ENCODE data around the gene RNU6-8.

The RNU6-8 gene

DNA sequence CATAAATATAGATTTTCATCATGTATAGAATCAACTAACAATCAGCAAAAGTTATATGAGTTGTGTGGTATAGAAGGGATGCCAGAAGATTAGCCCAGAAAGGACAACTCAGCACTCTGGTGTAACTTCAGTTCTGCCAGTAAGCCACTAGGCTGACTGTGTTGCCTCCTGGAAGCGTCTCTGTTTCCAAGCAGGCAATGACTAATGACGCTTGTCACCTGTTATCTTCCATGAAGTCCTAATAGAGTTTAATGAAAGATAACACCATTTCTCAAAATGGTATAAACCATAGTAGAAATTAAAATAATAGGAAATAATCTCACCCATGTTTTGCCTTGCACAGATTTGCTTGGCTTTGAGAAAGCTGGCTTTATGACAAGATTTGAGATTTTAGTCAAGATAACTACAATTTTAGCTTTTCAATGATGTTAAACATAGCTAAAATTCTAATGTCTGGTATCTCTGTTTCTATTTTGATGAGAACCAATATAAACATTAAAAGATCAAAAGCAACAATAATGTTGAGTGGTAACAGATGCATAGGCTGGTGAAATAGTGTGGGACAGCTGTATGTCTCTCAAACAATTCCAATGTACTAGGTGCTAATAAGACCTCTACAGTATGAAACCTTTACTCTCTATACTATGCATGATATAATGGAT, 10.2 kb downstream of the RNU6-8 start:
- TF ChIP-seq, protein P1, sequence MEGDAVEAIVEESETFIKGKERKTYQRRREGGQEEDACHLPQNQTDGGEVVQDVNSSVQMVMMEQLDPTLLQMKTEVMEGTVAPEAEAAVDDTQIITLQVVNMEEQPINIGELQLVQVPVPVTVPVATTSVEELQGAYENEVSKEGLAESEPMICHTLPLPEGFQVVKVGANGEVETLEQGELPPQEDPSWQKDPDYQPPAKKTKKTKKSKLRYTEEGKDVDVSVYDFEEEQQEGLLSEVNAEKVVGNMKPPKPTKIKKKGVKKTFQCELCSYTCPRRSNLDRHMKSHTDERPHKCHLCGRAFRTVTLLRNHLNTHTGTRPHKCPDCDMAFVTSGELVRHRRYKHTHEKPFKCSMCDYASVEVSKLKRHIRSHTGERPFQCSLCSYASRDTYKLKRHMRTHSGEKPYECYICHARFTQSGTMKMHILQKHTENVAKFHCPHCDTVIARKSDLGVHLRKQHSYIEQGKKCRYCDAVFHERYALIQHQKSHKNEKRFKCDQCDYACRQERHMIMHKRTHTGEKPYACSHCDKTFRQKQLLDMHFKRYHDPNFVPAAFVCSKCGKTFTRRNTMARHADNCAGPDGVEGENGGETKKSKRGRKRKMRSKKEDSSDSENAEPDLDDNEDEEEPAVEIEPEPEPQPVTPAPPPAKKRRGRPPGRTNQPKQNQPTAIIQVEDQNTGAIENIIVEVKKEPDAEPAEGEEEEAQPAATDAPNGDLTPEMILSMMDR (IDR thresholded peaks at IDR 0.05; ENCODE audit: low read depth, low read length), result no peak
- TF ChIP-seq POLR2A (IDR thresholded peaks at IDR 0.05; ENCODE audit: extremely low read depth, insufficient read length) (no peak), MYC (IDR thresholded peaks at IDR 0.05; ENCODE audit: low read depth, low read length) (no peak)
- TF ChIP-seq, protein P2, sequence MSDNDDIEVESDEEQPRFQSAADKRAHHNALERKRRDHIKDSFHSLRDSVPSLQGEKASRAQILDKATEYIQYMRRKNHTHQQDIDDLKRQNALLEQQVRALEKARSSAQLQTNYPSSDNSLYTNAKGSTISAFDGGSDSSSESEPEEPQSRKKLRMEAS (IDR thresholded peaks at IDR 0.05; ENCODE audit: low read depth, low read length), result no peak
- no peak overlapping the region for H3K4me3 ChIP-seq (ENCODE audit: low read depth, low read length)
- no peak for DNase-seq (ENCODE audit: low read depth)

DNA sequence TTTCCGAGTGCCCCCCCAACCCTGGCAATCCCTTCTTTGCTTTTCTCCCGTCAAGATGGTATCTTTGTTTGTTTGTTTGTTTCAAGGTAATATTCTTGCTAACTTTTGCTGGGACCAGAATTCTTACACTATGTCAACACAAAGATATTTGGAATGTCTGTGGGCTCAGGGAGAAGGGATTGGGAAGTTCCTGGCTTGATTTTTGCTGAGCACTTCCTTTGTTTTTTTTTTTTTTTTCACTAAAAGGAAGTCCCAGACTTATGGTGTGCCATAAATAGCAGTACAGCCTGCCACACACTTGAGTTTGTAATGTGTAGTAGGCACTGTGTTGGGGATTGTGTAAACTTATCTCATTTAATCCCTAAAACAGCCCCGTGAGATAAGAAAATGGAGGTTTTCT, 12.4 kb downstream of the RNU6-8 start:
- no peak for DNase-seq (ENCODE audit: low read depth)
- no peak for TF ChIP-seq POLR2A (IDR thresholded peaks at IDR 0.05; ENCODE audit: extremely low read depth, insufficient read length)
- TF ChIP-seq, protein P1 (IDR thresholded peaks at IDR 0.05; ENCODE audit: low read depth, low read length), result no peak
- TF ChIP-seq, protein P2 (IDR thresholded peaks at IDR 0.05; ENCODE audit: low read depth, low read length), result no peak
- no peak for TF ChIP-seq MYC (IDR thresholded peaks at IDR 0.05; ENCODE audit: low read depth, low read length)
- no peak overlapping the region for H3K4me3 ChIP-seq (ENCODE audit: low read depth, low read length)

DNA sequence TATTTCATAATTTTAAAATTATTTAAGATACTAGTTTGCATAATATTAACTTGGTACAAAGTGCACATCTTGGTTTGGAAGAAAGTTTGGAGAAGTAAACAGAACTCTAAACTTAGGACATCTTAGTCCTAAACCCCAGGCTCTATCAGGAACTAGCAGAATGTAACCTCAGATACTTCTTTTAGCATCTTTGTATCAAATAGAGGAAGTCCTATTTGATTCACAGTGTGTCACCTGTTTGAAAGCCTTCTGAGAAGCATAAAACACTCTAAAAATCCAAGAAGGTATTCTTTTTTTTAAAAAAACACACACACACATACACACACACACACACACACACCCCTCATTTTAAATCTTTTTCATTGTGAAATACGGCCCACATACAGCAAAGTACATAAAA, 13.3 kb downstream of the RNU6-8 start:
- TF ChIP-seq POLR2A (IDR thresholded peaks at IDR 0.05; ENCODE audit: extremely low read depth, insufficient read length) (no peak), MYC (IDR thresholded peaks at IDR 0.05; ENCODE audit: low read depth, low read length) (no peak)
- TF ChIP-seq, protein P2 (IDR thresholded peaks at IDR 0.05; ENCODE audit: low read depth, low read length), result no peak
- TF ChIP-seq, protein P1 (IDR thresholded peaks at IDR 0.05; ENCODE audit: low read depth, low read length), result no peak
- DNase-seq (ENCODE audit: low read depth), result no peak
- no peak overlapping the region for H3K4me3 ChIP-seq (ENCODE audit: low read depth, low read length)

DNA sequence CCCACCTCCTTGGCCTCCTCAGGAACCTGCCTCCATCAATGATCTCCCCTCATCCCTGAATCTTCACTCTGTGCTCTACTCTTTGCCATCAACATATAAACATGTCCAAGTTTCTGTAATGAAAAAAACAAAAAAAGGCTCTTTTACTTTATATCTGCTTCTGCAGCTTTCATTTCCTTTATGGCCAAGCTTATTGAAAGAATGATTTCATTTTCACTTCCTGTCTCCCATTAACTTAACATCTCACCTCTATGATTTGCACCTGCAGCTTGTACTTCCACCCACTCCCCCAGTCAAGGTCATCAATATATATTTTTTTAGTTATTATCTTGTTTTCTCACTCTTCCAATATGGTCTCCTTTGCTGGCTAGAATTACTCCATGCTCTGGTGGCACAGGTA, 16.8 kb downstream of the RNU6-8 start:
- TF ChIP-seq, protein P2 (IDR thresholded peaks at IDR 0.05; ENCODE audit: low read depth, low read length), result no peak
- TF ChIP-seq, protein P1 (IDR thresholded peaks at IDR 0.05; ENCODE audit: low read depth, low read length), result no peak
- TF ChIP-seq MYC (IDR thresholded peaks at IDR 0.05; ENCODE audit: low read depth, low read length) (no peak), POLR2A (IDR thresholded peaks at IDR 0.05; ENCODE audit: extremely low read depth, insufficient read length) (no peak)
- no peak for DNase-seq (ENCODE audit: low read depth)
- H3K4me3 ChIP-seq (ENCODE audit: low read depth, low read length), result no peak overlapping the region

DNA sequence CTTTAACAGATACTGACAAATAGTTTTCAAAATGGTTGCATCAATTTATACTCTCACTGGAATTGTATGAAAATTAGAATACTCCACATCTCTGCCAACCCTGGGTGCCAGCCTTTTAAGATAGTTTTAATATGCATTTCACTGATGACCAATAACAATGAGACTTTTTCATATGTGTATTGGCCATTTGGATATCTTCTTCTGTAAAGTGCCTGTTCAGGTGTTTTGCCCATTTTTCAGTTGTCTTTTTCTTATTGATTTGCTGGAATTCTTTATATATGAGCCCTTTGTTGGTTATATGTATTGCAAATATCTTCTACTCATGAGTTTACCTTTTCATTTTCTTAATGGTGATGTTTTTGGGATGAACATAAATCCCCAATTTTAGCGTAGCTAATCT, 18.0 kb downstream of the RNU6-8 start:
- H3K4me3 ChIP-seq (ENCODE audit: low read depth, low read length), result no peak overlapping the region
- DNase-seq (ENCODE audit: low read depth), result no peak
- no peak for TF ChIP-seq POLR2A (IDR thresholded peaks at IDR 0.05; ENCODE audit: extremely low read depth, insufficient read length)
- TF ChIP-seq, protein P2 (IDR thresholded peaks at IDR 0.05; ENCODE audit: low read depth, low read length), result no peak
- TF ChIP-seq, protein P1 (IDR thresholded peaks at IDR 0.05; ENCODE audit: low read depth, low read length), result no peak
- TF ChIP-seq MYC (IDR thresholded peaks at IDR 0.05; ENCODE audit: low read depth, low read length), result no peak
